B cell (primary cell): ENCODE results near the gene TBX18. TPM values are rescaled to one million over a fixed set of nuclear protein-coding genes. Genes with fewer than 3 reads are reported as not detected.

Experiments
- ATAC-seq: fragments of 200-7000 bp; cut with Tn5 transposase; one replicate; pipeline ENCODE4 v1.10.0; 2021; ENCODE audit warnings: low read depth, mild to moderate bottlenecking, moderate number of reproducible peaks, moderate library complexity
- CTCF ChIA-PET: fragments of 350-600 bp; sonication (Branson Sonifier 250); formaldehyde crosslinking; loops from one replicate; lab custom pipeline; 2021; ENCODE audit warnings: antibody characterized with exemption, inconsistent platforms; lab: Charles Lee
- POLR2A ChIA-PET: fragments of 350-600 bp; sonication (Branson Sonifier 250); formaldehyde crosslinking; loops from one replicate; lab custom pipeline; 2021; ENCODE audit warnings: antibody characterized with exemption; lab: Charles Lee
- DNase-seq: peaks from one replicate; pipeline ENCODE4 v3.0.0; 2013
- H2AFZ ChIP-seq: 2 replicates; pipeline ENCODE4 v1.6.1; 2012; ENCODE audit warnings: mild to moderate bottlenecking, low read depth, low read length; ENCODE audit not compliant: insufficient read depth, poor library complexity, severe bottlenecking
- H3K27ac ChIP-seq, 2 donors: 1 replicate in 1 of 2; 2 replicates in 1 of 2; pipeline ENCODE4 v1.5.1; 2012 to 2013; ENCODE audit warnings: low read length in 2 of 2, mild to moderate bottlenecking in 2 of 2, moderate library complexity in 1 of 2
- H3K27me3 ChIP-seq, 4 experiments: fragments of 200-600 bp in 1 of 4; sonication (generic) in 1 of 4; replicated peaks in 1 of 4; 1 replicate in 2 of 4; 2 replicates in 2 of 4; pipeline versions ENCODE4 v1.6.1 to v1.7.0; 2013 to 2016; ENCODE audit warnings: low read length in 3 of 4, mild to moderate bottlenecking in 2 of 4, mixed read lengths in 1 of 4, moderate library complexity in 1 of 4; ENCODE audit not compliant: insufficient read depth in 4 of 4, control insufficient read depth in 3 of 4; ENCODE audit errors: control extremely low read depth in 1 of 4
- H3K36me3 ChIP-seq, 2 experiments: replicated peaks in 1 of 2; 1 replicate in 1 of 2; 2 replicates in 1 of 2; pipeline versions ENCODE4 v1.6.1 to v1.7.1; 2013; ENCODE audit warnings: low read length in 1 of 2; ENCODE audit not compliant: insufficient read depth in 2 of 2, control insufficient read depth in 1 of 2; ENCODE audit errors: control extremely low read depth in 1 of 2, extremely low read depth in 1 of 2
- H3K4me1 ChIP-seq, 2 donors: fragments of 200-600 bp in 1 of 2; sonication (generic) in 1 of 2; 1 replicate in 1 of 2; 2 replicates in 1 of 2; pipeline versions ENCODE4 v1.5.1 to v1.6.1; 2013 to 2017; ENCODE audit warnings: low read length in 2 of 2; ENCODE audit not compliant: control insufficient read depth in 2 of 2, insufficient read depth in 2 of 2
- H3K4me2 ChIP-seq: replicated peaks from 2 replicates; pipeline ENCODE3; 2012; ENCODE audit warnings: mild to moderate bottlenecking, low read depth, low read length; ENCODE audit not compliant: poor library complexity, severe bottlenecking
- H3K4me3 ChIP-seq, 5 experiments: fragments of 200-600 bp in 1 of 5; sonication (generic) in 1 of 5; 1 replicate in 3 of 5; 2 replicates in 2 of 5; pipeline versions ENCODE4 v1.5.1 to v1.7.0; 2011 to 2016; ENCODE audit warnings: low read length in 4 of 5, mild to moderate bottlenecking in 4 of 5, low read depth in 2 of 5, control low read depth in 1 of 5, moderate library complexity in 1 of 5; ENCODE audit not compliant: insufficient read depth in 1 of 5; ENCODE audit errors: control extremely low read depth in 1 of 5, extremely low read depth in 1 of 5
- H3K79me2 ChIP-seq: fragments of 200-600 bp; sonication (generic); one replicate; pipeline ENCODE4 v1.6.0; 2016; ENCODE audit warnings: low read length; ENCODE audit not compliant: control insufficient read depth, insufficient read depth
- H3K9ac ChIP-seq: fragments of 200-600 bp; sonication (generic); 2 replicates; pipeline ENCODE4 v1.6.1; 2017; ENCODE audit warnings: mild to moderate bottlenecking, low read length, moderate library complexity
- H3K9me3 ChIP-seq, 3 donors: one replicate each; pipeline versions ENCODE4 v1.6.1 to v1.7.1; 2013; ENCODE audit warnings: low read length in 2 of 3; ENCODE audit not compliant: control insufficient read depth in 2 of 3, insufficient read depth in 1 of 3; ENCODE audit errors: control extremely low read depth in 1 of 3
- H4K20me1 ChIP-seq: 2 replicates; pipeline ENCODE4 v1.6.0; 2012; ENCODE audit warnings: mild to moderate bottlenecking, low read length; ENCODE audit not compliant: insufficient read depth, control insufficient read depth, poor library complexity, severe bottlenecking
- H3K27ac Mint-ChIP-seq: one replicate; pipeline ENCODE4 v1.8.0; 2021; ENCODE audit warnings: mixed read lengths
- H3K27me3 Mint-ChIP-seq: one replicate; pipeline ENCODE4 v1.8.0; 2021; ENCODE audit warnings: mixed read lengths
- H3K4me1 Mint-ChIP-seq: one replicate; pipeline ENCODE4 v1.8.0; 2021; ENCODE audit warnings: mixed read lengths
- H3K4me3 Mint-ChIP-seq: one replicate; pipeline ENCODE4 v1.8.0; 2021; ENCODE audit warnings: mixed read lengths
- H3K9me3 Mint-ChIP-seq: one replicate; pipeline ENCODE4 v1.8.0; 2022; ENCODE audit warnings: mixed read lengths; ENCODE audit not compliant: insufficient read depth
- CTCF ChIP-seq: fragments of 200-600 bp; IDR thresholded peaks from one replicate; pipeline ENCODE4 v1.8.0; 2022; ENCODE audit warnings: antibody characterized with exemption, mild to moderate bottlenecking
- EZH2 ChIP-seq: IDR thresholded peaks from 2 replicates; pipeline ENCODE4 v1.6.1; 2012; ENCODE audit warnings: borderline replicate concordance, low read depth, mild to moderate bottlenecking, moderate library complexity, low read length; ENCODE audit not compliant: insufficient read depth, poor library complexity, severe bottlenecking
- WGBS: methylation state at CpG from one replicate; pipeline ENCODE4 v1.1.5; 2013; ENCODE audit warnings: missing lambda C conversion rate; ENCODE audit not compliant: insufficient coverage; 5-methylcytosine and 5-hydroxymethylcytosine counted together
- intact Hi-C: fragments of 100-400 bp; cut with micrococcal nuclease; formaldehyde crosslinking; loops from one replicate; pipeline ENCODE4 v1.10.0; 2022
- polyA plus RNA-seq: library from polyadenylated mRNA; depleted of rRNA; stranded (reverse); fragments of >200 nt; gene quantifications from 2 replicates; pipeline ENCODE4 v1.2.3, GENCODE V29; 2012
- total RNA-seq, 2 donors: library from RNA; stranded (reverse); fragments of 120-200 nt in 1 of 2; gene quantifications; 1 replicate in 1 of 2; 2 replicates in 1 of 2; pipeline versions ENCODE4 v1.2.3 to v1.2.4, GENCODE V29; 2013 to 2022

The TBX18 gene
- total and polyA plus RNA-seq, 2 donors (not counting 1 experiment from before 2014, with no cell fraction given) = not detected

- Histone ChIP-seq H3K4me2 (no peak overlapping the region), H2AFZ (no peak overlapping the region), H3K4me3 (no peak overlapping the region), H4K20me1 (no peaks in the 10 kb centered on the region), H3K27ac (no peak overlapping the region), H3K27me3 (no peaks in the 10 kb centered on the region), H3K4me1 (no peaks in the 10 kb centered on the region), H3K36me3 (no peaks in the 10 kb centered on the region), H3K9ac (no peak overlapping the region), H3K79me2 (no peaks in the 10 kb centered on the region), H3K9me3 (no peaks in the 10 kb centered on the region)
- Mint-ChIP-seq H3K9me3 (no peaks in the 10 kb centered on the region), H3K4me3 (no peak overlapping the region), H3K27me3 (no peaks in the 10 kb centered on the region), H3K27ac (no peak overlapping the region), H3K4me1 (no peaks in the 10 kb centered on the region)
- intact Hi-C loops = no loop called here
- no peak for DNase-seq
- TF ChIP-seq CTCF = no peak
- no peak for TF ChIP-seq EZH2
- ChIA-PET CTCF (no interaction called here), POLR2A (no interaction called here)
- no peak for ATAC-seq
Measured at GRCh38 chr6:84645000-84645399, 119.4 kb downstream of the TBX18 start.

GRCh38 chr6:84643778-84644177, 120.6 kb downstream of the TBX18 start:
- Mint-ChIP-seq H3K27ac (no peak overlapping the region), H3K4me3 (no peak overlapping the region), H3K27me3 (no peaks in the 10 kb centered on the region), H3K4me1 (no peaks in the 10 kb centered on the region), H3K9me3 (no peaks in the 10 kb centered on the region)
- no peak overlapping the region for H3K4me2 ChIP-seq
- DNase-seq (no peak), ATAC-seq (no peak)
- ChIA-PET CTCF (no interaction called here), POLR2A (no interaction called here)
- H3K9ac ChIP-seq = no peak overlapping the region
- H3K9me3 ChIP-seq = no peaks in the 10 kb centered on the region
- no peaks in the 10 kb centered on the region for H3K4me1 ChIP-seq
- no peak overlapping the region for H3K4me3 ChIP-seq
- 0% methylated on average over 1 of the region's 3 CpGs for WGBS
- no peak overlapping the region for H3K27ac ChIP-seq
- no peaks in the 10 kb centered on the region for H4K20me1 ChIP-seq
- H2AFZ ChIP-seq = no peak overlapping the region
- TF ChIP-seq EZH2 (no peak), CTCF (no peak)
- no peaks in the 10 kb centered on the region for H3K36me3 ChIP-seq
- H3K79me2 ChIP-seq = no peaks in the 10 kb centered on the region
- intact Hi-C loops = no loop called here
- no peaks in the 10 kb centered on the region for H3K27me3 ChIP-seq
